LHCN-M2 (cell line): Measurements from ENCODE around the gene ABLIM3. TPM values are rescaled to one million over a fixed set of nuclear protein-coding genes. Genes with fewer than 3 reads are reported as not detected.

ENCODE experiments used
- DNase-seq: peaks from one replicate; pipeline ENCODE4 v3.0.0-alpha.2; 2012; ENCODE audit warnings: low read depth
- total RNA-seq: library from RNA; depleted of rRNA; stranded (reverse); fragments of >200 nt; gene quantifications from 2 replicates; pipeline ENCODE4 v1.2.3, GENCODE V29; 2014

Gene ABLIM3
- total RNA-seq, 1 experiment from 2014 or later: 75.5 TPM

GRCh38 chr5:149280124-149280523 is 138.8 kb downstream of the ABLIM3 start:
- no peak for DNase-seq

GRCh38 chr5:149280802-149281201 is 139.5 kb downstream of the ABLIM3 start:
- DNase-seq: no peak

- DNase-seq: no peak
Measured at GRCh38 chr5:149282027-149282965, 141.0 kb downstream of the ABLIM3 start.

- no peak for DNase-seq
Measured at GRCh38 chr5:149282966-149283332, 141.7 kb downstream of the ABLIM3 start.

- DNase-seq: no peak
Measured at GRCh38 chr5:149283626-149284480, 142.6 kb downstream of the ABLIM3 start.

- DNase-seq: peak; percentile 57
Measured at GRCh38 chr5:149284501-149284900, 143.2 kb downstream of the ABLIM3 start.

GRCh38 chr5:149285153-149285552 is 143.9 kb downstream of the ABLIM3 start:
- no peak for DNase-seq

GRCh38 chr5:149288436-149288835 is 147.1 kb downstream of the ABLIM3 start:
- DNase-seq: no peak

- no peak for DNase-seq
Measured at GRCh38 chr5:149289301-149289700, 148.0 kb downstream of the ABLIM3 start.

GRCh38 chr5:149294872-149295829 is 153.9 kb downstream of the ABLIM3 start:
- no peak for DNase-seq

- DNase-seq: no peak
Measured at GRCh38 chr5:149297340-149298025, 156.2 kb downstream of the ABLIM3 start.

GRCh38 chr5:149298163-149298562 is 156.9 kb downstream of the ABLIM3 start:
- DNase-seq: no peak

- DNase-seq: no peak
Measured at GRCh38 chr5:149298842-149299404, 157.6 kb downstream of the ABLIM3 start.

GRCh38 chr5:149299451-149300054 is 158.3 kb downstream of the ABLIM3 start:
- no peak for DNase-seq

- DNase-seq: no peak
Measured at GRCh38 chr5:149300441-149300840, 159.1 kb downstream of the ABLIM3 start.

- DNase-seq: no peak
Measured at GRCh38 chr5:149301049-149301743, 159.9 kb downstream of the ABLIM3 start.

GRCh38 chr5:149301744-149302380 is 160.6 kb downstream of the ABLIM3 start:
- DNase-seq: peak; percentile 28

- no peak for DNase-seq
Measured at GRCh38 chr5:149302641-149303040, 161.3 kb downstream of the ABLIM3 start.

GRCh38 chr5:149303210-149303609 is 161.9 kb downstream of the ABLIM3 start:
- no peak for DNase-seq
